Measurements from ENCODE around the gene KHDC4. TPM values are rescaled to one million over a fixed set of nuclear protein-coding genes. Genes with fewer than 3 reads are reported as not detected.

Gene KHDC4
- total and polyA plus RNA-seq, 2 of the 13 experiments (the other 11 are each of a cell fraction or from before 2014, with no cell fraction given) = 33.5 to 92.0 TPM

DNA sequence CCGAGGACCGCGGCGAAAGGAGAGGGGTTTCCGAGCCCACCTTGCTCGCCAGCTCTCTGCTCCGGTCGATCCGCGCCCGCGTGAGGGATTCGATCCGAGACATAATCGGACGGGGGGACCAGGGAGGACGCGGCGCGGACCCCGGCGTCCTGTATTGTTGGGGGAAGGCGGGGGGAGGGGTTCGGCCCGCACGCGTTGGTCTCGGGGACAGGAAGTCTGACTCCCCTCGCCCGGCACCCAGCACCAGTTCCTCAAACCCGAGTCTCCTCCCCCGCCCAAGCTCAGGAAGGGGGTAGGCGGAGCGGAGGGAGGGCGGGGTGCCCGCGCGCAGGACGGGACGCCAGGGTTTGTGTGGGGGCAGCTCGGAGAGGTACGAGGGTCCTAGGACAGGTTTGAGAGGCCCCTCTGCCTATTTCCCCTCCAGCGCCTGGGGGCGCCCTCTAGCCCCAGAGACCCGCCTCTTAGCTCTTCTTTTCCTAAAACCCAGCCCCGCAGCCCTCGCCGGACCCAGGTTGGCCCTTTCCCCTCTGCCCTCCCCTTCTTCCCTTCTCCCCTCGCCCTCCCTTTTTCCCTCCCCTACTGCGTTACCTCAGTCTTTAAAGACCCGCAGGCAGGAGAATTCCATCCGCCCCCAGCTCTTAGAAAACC, 44.2 kb upstream of the KHDC4 start, which contains the start of gene ARHGEF2:
Gene ARHGEF2, minus strand, starts transcription at position 223 of the 648 bp plus-strand sequence. Its CDS starts 120 bp downstream, at position 103.
- Histone ChIP-seq H3K9ac (ENCODE audit: insufficient read depth, low read depth, low read length) (peak within 1 kb of the TSS; percentile 83), H2AFZ (ENCODE audit: low read length) (no peak within 1 kb of the TSS), H4K20me1 (ENCODE audit: insufficient read depth, low read length) (no peaks in the 10 kb centered on the region), H3K79me2 (ENCODE audit: insufficient read depth, low read length) (peaks cover 40% of the 10 kb centered on the region), H3K9me3 (ENCODE audit: low read length) (no peaks in the 10 kb centered on the region), H3K4me1 (ENCODE audit: insufficient read depth, low read length) (peaks cover 83% of the 10 kb centered on the region), H3K36me3 (replicated peaks in 1 of 2; ENCODE audit: control insufficient read depth in 1 of 2, insufficient read depth in 2 of 2, low read length in 2 of 2) (peaks cover 0 to 2% of the 10 kb centered on the region in 2 experiments; a peak in 2 of 5 replicates), H3K4me3 (replicated peaks in 1 of 3; ENCODE audit: insufficient read depth in 1 of 3, low read depth in 2 of 3, low read length in 3 of 3) (peak within 1 kb of the TSS; percentile 85 to 92 (median 90)), H3K27me3 (ENCODE audit: control insufficient read depth in 1 of 2, insufficient read depth in 2 of 2, low read length in 2 of 2) (no peaks in the 10 kb centered on the region; a peak in 1 of 5 replicates), H3K4me2 (ENCODE audit: low read depth, low read length) (peak within 1 kb of the TSS; percentile 92), H3K27ac (ENCODE audit: extremely low read length, insufficient read depth, low read length) (peak within 1 kb of the TSS; percentile 56)
- 2% methylated on average over 26 of the region's 52 CpGs for WGBS (ENCODE audit: low lambda C conversion rate)
- intact Hi-C loops (cut with micrococcal nuclease; ENCODE audit: unreplicated experiment) (loop anchor here (5.0 kb wide), 1 partner anchor 36 kb away; the partner anchor contains the start of gene RXFP4), in situ Hi-C loops (cut with HindIII; ENCODE audit: extremely low pct_ligation_motif_present, low pct_unique_long_range_greater_than_20kb) (no loop called here)
- CTCF ChIA-PET (ENCODE audit: low intra/inter-chr PET ratio, low total read pairs) = no interaction called here
- POLR2A ChIA-PET = interaction anchor here (0.6 to 13.5 kb wide), 15 partner anchors 11 to 197 kb away, joined by 3 to 390 read pairs (median 8); partner anchors contain the start of genes KHDC4 and RXFP4
- no peak for FAIRE-seq
- BruUV-seq (replicated peaks) = no TSS peak
- DNase-seq (ENCODE audit: low spot score) = no peak
- peak; percentile 47 for ATAC-seq
- TF ChIP-seq SRF (IDR thresholded peaks at IDR 0.05; ENCODE audit: low read depth, low read length) (no peak), ZMAT3 (CRISPR knock-in tag; conservative IDR thresholded peaks at IDR 0.05) (0 out of 2 replicates have a peak, but pooled peaks have one; percentile 51), HOXD1 (CRISPR knock-in tag; IDR thresholded peaks at IDR 0.05) (peak; percentile 59; the same call in 1 of the 2 replicates), HNRNPK (IDR thresholded peaks at IDR 0.05; ENCODE audit: low read depth, low read length, poor library complexity, severe bottlenecking) (peak; percentile 96), TARDBP (CRISPR knock-in tag; IDR thresholded peaks at IDR 0.05) (no peak), GATA4 (IDR thresholded peaks at IDR 0.05; ENCODE audit: borderline replicate concordance, low read depth) (0 out of 2 replicates have a peak, but pooled peaks have one; percentile 31), CENPX (CRISPR knock-in tag; IDR thresholded peaks at IDR 0.05) (no peak), PHF8 (CRISPR knock-in tag; IDR thresholded peaks at IDR 0.05) (peak; percentile 43; the same call in 1 of the 2 replicates), ZNF430 (CRISPR knock-in tag; IDR thresholded peaks at IDR 0.05) (no peak), NPAS2 (CRISPR knock-in tag; IDR thresholded peaks at IDR 0.05; ENCODE audit: borderline replicate concordance) (no peak)
- TF ChIP-seq, protein P1, sequence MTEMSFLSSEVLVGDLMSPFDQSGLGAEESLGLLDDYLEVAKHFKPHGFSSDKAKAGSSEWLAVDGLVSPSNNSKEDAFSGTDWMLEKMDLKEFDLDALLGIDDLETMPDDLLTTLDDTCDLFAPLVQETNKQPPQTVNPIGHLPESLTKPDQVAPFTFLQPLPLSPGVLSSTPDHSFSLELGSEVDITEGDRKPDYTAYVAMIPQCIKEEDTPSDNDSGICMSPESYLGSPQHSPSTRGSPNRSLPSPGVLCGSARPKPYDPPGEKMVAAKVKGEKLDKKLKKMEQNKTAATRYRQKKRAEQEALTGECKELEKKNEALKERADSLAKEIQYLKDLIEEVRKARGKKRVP (CRISPR knock-in tag; IDR thresholded peaks at IDR 0.05) = no peak
- TF ChIP-seq, protein P2, sequence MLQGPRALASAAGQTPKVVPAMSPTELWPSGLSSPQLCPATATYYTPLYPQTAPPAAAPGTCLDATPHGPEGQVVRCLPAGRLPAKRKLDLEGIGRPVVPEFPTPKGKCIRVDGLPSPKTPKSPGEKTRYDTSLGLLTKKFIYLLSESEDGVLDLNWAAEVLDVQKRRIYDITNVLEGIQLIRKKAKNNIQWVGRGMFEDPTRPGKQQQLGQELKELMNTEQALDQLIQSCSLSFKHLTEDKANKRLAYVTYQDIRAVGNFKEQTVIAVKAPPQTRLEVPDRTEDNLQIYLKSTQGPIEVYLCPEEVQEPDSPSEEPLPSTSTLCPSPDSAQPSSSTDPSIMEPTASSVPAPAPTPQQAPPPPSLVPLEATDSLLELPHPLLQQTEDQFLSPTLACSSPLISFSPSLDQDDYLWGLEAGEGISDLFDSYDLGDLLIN (CRISPR knock-in tag; IDR thresholded peaks at IDR 0.05; ENCODE audit: borderline replicate concordance) = no peak
- TF ChIP-seq, protein P3, sequence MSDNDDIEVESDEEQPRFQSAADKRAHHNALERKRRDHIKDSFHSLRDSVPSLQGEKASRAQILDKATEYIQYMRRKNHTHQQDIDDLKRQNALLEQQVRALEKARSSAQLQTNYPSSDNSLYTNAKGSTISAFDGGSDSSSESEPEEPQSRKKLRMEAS (IDR thresholded peaks at IDR 0.05) = peak; percentile 52; the same call in 1 of the 2 replicates
- TF ChIP-seq, protein P4, sequence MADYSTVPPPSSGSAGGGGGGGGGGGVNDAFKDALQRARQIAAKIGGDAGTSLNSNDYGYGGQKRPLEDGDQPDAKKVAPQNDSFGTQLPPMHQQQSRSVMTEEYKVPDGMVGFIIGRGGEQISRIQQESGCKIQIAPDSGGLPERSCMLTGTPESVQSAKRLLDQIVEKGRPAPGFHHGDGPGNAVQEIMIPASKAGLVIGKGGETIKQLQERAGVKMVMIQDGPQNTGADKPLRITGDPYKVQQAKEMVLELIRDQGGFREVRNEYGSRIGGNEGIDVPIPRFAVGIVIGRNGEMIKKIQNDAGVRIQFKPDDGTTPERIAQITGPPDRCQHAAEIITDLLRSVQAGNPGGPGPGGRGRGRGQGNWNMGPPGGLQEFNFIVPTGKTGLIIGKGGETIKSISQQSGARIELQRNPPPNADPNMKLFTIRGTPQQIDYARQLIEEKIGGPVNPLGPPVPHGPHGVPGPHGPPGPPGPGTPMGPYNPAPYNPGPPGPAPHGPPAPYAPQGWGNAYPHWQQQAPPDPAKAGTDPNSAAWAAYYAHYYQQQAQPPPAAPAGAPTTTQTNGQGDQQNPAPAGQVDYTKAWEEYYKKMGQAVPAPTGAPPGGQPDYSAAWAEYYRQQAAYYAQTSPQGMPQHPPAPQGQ (CRISPR knock-in tag; IDR thresholded peaks at IDR 0.05; ENCODE audit: borderline replicate concordance) = no peak
- TF ChIP-seq, protein P5, sequence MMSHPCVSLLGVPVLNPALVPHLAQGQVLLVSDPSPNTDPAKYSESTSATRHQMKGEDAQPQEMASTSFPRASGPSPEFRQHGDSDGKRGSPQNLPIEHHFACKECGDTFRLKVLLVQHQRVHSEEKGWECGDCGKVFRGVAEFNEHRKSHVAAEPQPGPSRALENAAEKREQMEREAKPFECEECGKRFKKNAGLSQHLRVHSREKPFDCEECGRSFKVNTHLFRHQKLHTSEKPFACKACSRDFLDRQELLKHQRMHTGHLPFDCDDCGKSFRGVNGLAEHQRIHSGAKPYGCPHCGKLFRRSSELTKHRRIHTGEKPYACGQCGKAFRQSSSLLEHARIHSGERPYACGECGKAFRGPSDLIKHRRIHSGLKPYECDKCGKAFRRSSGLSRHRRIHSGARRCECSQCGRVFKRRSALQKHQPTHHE (CRISPR knock-in tag; IDR thresholded peaks at IDR 0.05; ENCODE audit: borderline replicate concordance) = no peak
- TF ChIP-seq, protein P6, sequence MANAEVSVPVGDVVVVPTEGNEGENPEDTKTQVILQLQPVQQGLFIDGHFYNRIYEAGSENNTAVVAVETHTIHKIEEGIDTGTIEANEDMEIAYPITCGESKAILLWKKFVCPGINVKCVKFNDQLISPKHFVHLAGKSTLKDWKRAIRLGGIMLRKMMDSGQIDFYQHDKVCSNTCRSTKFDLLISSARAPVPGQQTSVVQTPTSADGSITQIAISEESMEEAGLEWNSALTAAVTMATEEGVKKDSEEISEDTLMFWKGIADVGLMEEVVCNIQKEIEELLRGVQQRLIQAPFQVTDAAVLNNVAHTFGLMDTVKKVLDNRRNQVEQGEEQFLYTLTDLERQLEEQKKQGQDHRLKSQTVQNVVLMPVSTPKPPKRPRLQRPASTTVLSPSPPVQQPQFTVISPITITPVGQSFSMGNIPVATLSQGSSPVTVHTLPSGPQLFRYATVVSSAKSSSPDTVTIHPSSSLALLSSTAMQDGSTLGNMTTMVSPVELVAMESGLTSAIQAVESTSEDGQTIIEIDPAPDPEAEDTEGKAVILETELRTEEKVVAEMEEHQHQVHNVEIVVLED (CRISPR knock-in tag; IDR thresholded peaks at IDR 0.05; ENCODE audit: borderline replicate concordance) = peak; percentile 21; the same call in 1 of the 2 replicates
